Stimulated activated CD4-positive, alpha-beta T cell treated with anti-CD3 and anti-CD28 coated beads, Interleukin-12 subunit alpha, Interleukin-12 subunit beta, amount 100 ng/mL, for 4 hours (primary cell): ENCODE data around the gene P2RX3.
"Not testable (repeated sequence)": the region's sequence is repeated elsewhere in the genome, so short reads cannot be mapped to it uniquely, and the experiment has no call there.

Experiments used
- DNase-seq: peaks from one replicate; pipeline ENCODE4 v3.0.0-alpha.2; 2020

The P2RX3 gene

DNA sequence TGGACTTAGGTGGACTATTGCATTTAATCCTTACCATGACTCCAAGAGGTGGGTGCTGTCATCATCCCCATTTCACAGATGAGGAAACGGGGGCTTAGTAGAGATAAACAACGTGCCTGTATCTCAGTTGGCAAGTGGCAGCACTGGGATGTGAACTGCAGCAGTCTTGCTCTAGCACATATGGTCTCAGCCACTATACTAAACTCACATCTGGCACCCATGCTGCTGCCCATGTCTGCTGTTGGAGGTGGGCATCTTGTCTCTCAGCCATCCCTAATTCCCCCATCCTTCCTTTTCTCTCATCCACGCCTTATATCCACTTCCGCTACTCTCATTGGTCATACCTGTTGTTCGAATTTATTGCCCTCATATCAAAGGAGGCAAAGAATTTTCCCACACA is 39.0 kb downstream of the P2RX3 start:
- DNase-seq, result no peak

DNA sequence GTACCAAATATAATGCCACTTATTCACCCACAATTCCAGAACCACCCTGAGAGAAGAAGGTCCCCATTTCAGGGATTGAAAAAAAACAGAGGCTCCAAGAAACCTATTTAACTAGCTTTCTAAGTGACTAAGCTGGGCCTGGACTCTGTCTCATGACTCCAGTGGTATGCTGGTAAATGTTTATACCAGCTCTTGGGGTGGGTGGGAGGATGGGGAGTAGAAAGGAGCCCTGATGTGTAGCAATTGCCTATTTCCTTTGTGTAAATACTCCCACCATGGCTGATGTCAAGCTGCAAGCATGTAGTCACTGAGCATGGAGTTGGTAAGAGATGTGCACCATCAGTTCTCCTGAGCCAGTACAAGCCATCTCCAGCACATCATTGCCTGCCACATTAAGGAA is 40.0 kb downstream of the P2RX3 start:
- DNase-seq, result no peak

DNA sequence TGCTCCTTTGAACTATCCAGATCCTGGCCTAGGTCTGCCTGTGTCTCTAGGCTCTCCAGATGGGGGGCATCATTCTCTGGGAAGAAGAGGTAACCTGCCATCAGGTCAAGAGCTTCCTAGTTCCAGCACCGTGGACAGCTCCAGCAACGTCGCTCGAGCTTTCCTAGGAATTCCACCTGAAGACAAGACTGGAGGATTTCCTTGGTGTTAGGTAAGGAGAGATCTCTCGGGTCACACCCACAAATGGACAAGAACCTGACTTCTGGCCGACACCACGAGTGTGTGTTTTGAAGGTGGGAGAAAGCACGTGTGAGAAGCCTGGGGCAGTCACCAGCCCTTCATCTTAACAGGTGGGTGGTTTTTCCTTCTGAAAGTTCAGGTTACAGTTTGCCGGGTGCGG is 41.6 kb downstream of the P2RX3 start:
- DNase-seq, result no peak

DNA sequence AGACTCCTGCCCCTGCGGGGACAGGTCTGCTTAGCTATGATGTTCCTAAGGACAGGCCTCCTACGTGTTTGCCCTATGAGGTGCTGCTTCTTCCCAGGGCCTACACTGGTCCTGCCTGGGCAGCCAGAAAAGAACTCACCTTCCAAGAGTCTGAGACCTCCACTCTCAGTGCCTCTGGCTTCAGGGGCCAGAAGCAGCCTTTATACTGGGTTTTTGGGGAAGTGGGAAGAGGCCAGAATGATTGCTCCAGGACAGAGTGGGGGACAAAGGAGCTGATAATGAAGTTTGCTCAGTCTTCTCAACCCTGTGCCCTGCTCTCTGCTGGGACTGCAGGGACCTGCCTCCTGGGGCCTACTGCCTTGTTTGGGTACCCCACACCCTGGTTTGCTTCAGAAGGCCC is 42.8 kb downstream of the P2RX3 start, which contains the start of gene PRG3:
Gene PRG3, minus strand, starts transcription at position 176 of the 400 bp plus-strand sequence. CDS start 442 bp downstream, outside the sequence.
- DNase-seq, result no peak

DNA sequence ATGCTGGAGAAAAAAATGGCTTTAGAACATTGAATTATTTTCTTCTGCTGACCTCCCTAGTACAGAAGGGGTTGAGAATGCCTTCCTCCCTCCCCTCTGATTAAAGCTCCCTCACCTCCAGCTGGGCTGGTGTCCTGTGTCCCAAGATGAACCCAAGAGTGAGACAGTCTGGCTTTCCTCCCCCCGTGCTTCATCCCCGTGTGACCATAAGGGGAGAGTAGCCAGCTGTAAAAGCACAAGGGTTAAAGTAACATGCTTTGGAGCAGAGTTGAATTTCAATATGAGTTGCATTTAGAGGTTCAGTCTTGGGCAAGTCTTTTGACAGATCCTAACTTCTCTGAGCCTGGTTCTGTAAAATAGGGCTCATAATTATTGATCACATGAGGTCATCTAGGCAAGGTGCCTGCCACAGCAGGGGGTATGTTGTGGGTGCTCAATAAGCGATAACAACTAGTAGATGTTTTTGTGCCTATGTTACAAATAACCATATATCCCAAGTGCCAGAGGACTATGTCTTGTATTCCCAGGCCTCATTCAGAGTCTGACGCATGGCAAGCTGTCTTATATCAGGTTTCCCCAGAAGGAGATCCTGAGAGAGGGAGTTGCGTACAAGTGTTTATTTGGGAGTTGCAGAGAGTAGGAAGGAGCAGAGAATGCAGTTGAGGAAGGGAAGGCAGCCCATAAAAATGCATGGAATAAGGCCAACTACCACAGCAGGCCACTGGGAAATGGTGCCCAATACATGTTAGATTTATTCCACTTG is 48.2 kb downstream of the P2RX3 start:
- no peak for DNase-seq

DNA sequence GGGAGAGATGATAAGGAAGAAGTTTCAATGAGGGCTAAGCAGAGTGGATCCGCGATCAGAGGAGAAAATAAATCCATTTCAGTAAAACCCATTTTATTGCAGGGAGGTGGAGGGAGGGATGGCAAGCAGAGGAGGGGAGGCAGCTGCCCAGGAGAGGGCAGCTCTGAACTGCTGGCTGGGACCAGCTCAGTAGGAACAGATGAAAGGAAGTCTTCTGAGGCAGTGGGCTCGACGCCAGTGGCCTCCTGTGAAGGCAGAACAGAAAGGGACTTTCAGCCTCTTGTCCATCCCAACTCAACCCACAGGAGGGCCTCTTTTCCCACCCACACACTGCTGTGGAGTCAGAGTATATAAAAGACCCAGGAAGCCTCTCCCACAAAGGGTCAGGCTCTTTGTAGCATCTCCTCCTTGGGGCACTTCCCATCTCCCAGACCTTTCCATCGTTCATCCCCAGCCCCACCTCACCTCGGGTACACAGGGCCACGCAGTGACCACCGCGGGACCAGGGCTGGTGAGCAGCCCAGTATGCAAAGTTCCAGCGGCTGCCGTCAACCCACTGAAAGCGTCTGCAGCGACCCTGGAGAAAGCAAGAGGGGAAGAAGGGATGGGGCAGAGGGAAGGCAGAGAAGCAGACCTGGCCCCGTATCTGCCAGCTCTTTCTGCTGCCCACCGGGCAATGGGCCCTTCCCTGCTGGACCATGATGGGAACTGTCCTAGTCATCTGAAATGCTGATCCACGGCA is 49.3 kb downstream of the P2RX3 start:
- no peak for DNase-seq

DNA sequence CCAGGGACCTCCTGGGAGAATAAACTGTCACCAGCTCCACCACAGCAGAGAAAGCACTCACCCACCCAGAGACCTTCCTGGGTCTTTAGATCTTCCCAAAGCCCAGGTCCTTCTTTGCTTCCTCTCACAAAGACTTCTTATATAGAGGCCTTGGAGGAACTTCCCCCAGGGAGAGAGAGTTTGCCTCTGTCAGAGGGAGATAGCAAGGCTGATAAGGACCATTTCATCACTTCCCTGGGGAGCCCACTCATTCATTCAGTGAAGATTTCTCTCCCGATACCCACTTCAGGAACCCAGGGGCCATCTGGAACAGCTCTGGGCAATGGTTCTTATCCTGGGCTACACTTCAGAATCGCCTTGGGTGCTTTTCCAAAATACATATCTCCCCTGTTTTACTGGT is 52.4 kb downstream of the P2RX3 start, which contains the start of gene PRG2:
Gene PRG2, minus strand, starts transcription at position 116 of the 400 bp plus-strand sequence. CDS start 706 bp downstream, outside the sequence.
- DNase-seq, result no peak

DNA sequence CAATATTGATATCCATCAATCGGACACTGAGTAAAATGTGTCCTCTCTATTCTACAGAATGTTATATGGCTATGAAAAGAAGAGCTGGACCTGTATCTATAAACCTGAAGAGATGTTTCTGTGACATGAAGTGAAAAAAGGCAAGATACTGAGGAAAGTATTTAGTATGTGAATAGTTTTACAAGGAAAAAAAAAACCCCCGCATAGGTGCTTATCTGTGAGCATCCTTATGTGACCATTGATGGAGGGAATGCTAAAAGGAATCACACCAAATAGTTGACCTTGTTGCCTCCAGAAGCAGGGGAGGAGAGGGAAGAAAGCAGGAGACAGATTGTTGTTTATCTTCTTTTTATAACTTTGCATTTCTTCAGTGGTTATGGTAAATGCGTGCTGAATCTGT is 53.0 kb downstream of the P2RX3 start:
- no peak for DNase-seq

DNA sequence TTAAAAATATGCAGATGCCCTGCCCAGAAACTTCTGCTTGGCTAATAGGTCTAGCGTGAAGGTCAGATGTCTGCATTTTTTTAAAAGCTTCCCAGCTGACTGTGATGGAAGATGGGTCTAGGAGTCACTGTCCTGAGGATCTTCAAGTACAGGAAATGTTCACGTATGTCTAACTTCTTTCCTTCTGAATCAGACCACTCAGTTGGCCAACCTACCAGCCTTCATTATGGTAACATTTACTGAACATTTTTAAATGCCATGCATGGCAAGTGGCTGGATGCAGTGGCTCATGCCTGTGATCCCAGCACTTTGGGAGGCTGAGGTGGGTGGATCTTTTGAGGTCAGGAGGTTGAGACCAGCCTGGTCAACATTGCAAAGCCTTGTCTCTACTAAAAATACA is 53.4 kb downstream of the P2RX3 start:
- DNase-seq, result no peak

DNA sequence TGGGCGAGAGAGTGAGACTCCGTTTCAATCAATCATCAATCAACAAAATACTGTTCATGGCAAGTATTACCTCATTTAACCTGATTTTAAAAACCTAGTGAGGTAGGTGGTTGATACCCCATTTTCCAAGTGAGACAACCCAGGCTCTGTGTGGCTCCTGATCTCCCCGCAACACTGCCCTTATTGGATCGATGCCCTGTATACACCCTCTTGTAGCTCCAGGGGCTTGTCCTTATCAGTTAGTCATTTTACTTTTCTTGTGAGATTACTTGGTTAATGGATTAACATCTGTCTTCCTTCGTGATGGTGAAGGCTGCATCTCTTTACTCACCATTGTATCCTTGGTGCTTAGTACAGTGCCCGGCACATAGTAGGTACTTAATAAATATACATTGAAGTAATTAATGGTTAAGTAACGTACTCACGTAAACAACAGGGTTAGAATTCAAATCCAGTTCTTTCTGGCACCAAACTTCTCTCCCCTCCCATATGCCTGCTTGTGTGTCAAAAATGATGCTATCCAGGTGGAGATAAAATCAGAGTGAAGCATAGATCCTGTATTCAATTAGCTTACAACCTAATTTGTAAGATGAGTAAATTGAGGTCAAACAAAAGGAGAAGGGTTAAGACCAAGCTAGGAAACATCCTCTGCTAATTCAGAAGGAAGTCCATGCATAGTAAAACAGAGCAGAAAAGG is 54.1 kb downstream of the P2RX3 start:
- DNase-seq, result no peak

DNA sequence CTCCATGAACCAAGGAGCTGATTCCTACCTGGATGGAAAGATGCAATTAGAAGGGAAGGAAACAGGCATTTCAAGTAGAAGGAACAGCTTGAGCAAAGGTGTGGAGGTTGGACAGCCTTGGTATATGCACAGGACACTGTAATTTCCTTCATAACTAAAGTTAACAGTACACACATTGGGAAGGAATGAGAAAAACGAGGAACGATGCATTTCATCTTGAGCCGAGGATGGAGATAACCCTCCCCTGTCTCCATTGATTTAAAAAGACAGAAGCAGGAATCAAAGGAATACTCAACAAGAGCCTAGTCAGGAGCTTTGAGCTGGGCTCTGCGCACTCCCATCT is 54.6 kb downstream of the P2RX3 start:
- no peak for DNase-seq

DNA sequence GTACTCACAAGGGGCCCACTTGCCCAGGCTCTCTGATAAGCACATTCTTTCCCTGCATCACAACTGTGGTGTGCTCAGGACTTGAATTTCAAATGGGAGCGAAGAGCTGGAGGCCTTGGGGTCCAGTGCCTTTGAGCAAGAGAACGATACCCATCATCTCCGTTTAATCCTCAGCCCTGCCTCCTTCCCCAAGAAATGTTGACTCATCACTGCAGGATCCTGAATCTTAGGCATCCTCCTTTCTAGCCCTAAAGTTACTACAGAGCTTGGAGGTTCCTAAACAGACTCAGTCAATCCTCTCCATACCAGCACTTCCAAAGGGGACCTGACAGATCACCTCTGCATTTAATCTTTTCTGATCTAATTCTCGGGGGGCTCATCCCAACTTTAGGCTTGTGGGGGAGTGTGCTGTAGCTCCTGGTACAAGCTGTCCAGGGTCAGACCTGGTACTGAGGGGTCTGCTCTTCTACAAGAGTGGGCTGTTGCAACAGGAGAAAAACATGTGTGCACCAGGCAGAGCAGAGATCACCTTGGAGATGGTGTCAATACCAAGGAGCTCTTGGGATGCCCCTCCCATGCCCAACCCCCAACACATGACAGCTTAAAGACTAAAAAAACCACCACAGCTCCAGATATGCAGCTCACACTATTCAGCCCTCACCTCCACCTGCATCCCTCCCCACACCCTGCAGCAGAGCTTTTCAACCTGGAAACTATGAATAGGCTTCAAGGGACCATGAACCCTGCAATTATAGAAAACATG is 56.2 kb downstream of the P2RX3 start:
- no peak for DNase-seq

DNA sequence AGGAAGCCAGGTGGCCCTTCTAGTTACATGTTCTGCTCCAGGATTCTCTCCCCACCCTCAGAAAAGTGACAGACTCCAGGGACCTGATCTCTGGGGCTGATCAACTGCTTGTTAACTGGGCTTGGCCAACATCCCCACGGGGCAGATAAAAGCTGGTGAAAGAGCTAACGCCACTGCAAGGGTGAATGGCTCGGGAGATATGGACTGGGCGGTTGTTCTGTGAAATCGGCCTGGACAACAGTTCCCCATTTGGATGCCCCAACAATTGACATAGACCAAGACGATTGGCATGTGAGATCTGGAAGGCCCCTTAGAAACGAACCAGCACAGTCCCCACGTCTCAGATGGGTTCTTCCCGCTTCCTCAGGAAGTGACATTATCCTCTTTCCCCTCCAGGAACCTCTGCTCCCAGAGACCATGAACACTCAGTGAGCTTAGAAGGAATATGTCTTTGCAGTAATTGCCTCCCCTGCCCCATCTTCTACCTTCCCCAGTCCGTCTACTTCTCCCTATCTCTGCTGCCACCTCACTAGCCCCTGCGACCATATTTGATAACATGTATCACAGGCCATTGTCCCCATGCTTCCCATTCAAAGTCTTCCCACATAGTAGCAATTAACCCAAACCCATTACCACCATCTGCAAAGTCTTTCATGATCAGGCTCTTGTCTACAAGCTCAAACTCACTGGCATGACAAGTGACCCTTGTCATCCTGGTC is 57.9 kb downstream of the P2RX3 start:
- no peak for DNase-seq

DNA sequence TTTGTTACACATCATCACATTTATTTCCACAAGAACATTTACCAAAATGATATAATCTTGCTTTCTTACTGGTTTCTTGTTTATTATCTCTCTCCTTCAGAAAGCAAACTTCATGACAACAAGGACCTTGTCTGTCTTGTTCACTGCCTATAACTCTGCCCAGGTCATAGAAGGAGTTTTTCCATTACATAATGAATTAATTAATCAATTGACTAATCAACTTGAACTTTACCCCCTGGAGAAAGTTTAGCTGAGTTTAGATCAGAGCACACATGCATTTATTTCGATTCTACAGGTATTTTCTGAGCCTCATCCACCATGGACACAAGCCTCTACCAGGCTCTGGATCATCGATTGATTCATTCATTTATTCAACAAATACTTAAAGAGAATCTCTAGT is 58.6 kb downstream of the P2RX3 start:
- no peak for DNase-seq

DNA sequence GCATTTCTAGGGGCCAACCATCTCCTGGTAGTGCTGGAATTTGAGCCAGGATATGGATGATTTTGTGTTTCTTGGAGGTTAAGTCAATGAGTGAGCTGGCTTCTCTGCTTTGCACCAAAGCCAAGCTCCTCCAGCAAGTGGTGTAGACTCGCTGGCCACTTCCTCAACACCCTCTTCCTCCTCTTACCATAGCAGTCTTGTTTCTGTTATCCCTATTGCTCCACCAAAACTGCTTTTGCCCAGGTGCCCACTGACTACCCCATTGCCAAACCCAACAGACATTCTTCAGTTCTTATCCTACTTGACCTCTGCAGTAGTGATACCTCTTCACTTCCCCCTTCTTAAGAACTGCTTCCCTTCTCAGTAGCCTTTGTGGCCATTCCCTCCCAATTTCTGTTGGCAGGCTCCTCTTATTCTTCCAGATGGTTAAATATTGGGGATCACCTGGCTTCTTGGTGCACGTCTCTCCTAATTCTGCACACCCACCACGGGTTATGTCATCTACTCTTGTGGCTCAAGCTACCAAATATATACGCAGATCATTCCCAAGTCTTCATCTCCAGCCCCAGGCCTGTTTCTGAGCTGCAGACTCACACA is 59.3 kb downstream of the P2RX3 start:
- no peak for DNase-seq

DNA sequence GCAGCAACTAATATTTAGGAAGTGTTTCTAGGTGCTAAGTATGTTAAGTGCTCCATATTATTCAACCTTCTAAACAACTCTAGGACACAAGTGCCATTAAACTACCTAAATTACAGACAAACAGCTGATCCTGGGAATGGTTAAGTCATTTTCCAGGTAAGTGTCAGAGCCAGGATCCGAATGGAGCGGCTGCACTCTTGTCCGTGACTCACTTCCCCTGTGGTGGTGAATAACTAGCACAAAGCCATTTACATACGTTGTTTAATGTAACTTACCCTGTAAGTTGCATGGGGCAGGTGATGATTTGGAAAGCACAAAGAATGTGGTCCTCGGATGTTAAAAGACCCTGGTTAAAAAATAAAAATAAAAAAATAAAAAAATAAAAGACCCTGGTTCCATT is 61.1 kb downstream of the P2RX3 start:
- no peak for DNase-seq

DNA sequence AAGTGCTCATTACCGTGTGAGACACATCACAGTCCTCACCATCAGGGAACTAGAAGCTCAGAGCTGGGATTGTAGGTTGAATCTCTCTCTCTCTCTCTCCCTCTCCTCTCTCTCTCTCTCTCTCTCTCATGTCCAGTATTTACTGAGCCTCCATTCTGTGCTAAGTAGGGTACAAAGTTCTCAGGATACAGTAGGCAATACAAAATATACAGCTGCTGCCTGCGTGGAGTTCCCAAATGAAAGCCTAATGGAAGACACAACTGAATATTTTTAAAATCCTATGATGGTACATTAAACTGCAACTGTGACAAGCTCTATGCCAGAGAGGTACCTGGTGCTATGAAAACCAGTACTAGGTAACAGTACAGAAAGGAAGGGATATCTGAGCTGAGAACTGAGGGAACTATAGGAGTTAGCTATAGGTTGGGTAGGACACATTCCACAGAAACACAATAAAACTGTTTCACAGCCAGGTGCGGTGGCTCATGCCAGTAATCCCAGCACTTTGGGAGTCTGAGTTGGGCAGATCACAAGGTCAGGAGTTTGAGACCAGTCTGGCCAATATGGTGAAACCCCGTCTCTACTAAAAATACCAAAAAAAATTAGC is 61.9 kb downstream of the P2RX3 start:
- DNase-seq, result no peak

DNA sequence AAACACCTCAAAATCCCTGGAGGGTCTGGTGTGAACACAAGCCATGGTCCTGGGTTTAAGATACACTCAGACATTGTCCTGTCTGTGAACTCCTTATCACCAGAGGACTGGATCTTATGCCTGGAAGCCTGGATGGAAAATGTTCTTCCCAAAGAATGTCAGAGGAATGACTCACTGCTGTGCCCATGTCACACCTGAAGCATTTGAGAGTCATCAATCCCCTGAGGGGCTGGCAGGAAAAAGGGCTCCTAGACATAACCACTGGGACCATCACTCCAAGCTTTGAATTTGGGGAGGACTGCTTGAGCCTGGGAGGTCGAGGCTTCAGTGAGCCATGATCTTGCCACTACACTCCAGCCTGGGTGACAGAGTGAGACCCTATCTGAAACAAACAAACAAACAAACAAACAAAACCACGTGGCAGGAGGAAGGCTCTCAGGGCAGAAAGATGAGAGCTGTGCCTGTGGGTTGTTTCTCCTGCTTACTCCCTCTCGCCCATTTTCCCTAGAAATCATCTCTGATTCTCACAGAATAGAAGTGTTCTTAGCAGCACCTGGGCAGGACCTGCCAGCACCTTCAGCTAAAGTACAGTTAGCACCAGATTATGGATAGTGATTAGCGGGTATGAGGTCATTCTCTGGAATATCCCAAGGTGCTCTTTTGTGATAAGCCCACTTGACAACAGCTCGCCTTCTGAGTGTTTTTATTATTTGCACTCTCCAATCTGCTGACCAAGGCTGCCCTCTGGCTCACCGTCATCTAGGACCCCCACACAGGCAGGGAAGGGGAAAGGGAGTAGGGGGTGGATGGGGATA is 64.2 kb downstream of the P2RX3 start:
- no peak for DNase-seq

DNA sequence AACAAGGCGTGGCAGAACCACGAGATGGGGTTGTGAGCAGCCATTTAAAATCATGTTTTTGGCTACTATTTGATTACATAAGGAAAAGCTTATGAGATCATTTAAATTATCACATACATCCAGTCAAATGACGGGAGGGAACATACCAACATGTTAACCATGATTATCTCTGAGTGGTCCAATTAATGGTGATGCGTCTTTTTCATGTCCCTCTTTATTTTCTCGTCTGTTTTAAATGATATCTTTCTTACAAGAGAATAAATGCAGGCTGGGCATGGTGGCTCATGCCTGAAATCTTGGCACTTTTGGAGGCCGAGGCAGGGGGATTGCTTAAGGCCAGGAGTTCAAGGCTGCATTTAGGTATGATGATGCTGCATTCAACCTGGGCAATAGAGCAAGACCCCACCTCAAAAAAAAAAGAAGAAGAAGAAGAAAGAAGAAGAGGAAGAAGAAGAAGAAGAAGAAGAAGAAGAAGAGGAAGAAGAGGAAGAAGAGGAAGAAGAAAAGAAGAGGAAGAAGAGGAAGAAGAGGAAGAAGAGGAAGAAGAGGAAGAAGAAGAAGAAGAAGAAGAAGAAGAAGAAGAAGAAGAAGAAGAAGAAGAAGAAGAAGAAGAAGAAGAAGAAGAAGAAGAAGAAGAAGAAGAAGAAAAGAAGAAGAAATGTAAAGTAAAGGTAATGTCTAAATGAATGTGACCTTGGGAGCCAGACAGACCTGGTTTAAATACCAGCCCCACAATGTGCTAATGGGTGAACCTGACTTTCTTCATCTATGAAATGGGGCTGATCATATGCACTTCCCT is 65.0 kb downstream of the P2RX3 start:
- not testable (repeated sequence) for DNase-seq

DNA sequence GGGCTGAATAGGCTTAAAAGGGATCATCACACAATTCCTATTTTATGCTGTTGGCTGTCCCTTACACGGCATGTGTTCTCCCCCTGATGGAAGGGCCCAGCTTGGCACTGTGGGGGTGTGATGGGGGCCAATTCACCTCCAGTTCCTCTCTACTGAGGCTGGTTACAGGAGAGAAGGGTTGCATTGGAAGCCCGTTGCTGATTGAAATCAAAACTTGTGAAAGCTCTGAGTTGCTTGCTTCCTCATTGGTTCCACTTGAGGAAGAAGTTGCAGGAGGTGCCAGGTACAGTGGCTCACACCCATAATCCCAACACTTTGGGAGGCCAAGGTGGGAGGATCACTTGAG is 65.6 kb downstream of the P2RX3 start:
- DNase-seq, result no peak
